ENCODE results near the gene DTX2.
"Not testable (repeated sequence)": the region's sequence is repeated elsewhere in the genome, so short reads cannot be mapped to it uniquely, and the experiment has no call there.

DNA sequence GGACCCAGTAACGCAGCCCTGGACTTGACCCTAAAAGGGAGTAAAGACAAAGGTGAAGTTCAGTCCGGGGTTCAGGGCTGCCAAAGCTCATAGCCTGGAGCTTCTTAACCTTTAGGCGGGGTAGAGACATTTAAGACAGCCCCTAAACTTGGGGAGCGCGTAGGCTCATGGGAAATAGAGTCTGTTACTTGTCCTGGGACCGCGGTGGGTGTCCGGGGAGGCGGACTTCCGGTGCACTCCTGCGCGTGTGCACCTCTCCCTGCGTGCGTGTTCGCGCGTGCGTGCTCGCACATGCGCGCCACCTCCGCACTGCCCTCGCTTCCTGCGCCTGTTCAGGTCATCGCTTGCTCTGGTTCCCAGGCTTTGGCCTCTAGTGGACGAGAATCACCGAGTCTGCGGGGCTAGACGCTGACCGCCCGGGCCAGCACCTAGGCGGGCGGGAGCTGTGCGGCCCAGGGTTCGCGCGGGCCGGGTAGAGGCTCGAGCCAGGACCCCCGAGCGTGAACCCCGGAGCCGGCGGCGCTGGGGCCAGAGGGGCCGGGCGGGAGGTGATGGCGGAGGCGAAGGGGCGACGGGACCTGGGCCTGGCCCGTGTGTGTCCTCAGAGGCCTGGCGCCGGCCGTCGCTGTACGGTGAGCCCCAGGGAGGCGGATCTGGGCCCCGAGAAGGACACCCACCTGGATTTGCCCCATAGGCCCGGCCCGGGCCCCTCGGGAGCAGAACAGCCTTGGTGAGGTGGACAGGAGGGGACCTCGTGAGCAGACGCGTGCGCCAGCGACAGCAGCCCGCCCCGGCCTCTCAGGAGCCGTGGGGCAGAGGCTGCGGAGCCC is 87.7 kb downstream of the DTX2 start:
- TF ChIP-seq POLR2A (IDR thresholded peaks at IDR 0.05; ENCODE audit: low read length) = peak; percentile 63
- TF ChIP-seq GATA1 (IDR thresholded peaks at IDR 0.05; ENCODE audit: low read depth, low read length) = not testable (repeated sequence)
